NCI-H128 (cell line): Measurements from ENCODE around the gene FBXO27.
"Not testable (repeated sequence)": the region's sequence is repeated elsewhere in the genome, so short reads cannot be mapped to it uniquely, and the experiment has no call there.

Experiments used
- DNase-seq: peaks from one replicate; lab custom pipeline; 2025; ENCODE audit not compliant: unreplicated experiment; lab: John Stamatoyannopoulos, UW

The FBXO27 gene, protein sequence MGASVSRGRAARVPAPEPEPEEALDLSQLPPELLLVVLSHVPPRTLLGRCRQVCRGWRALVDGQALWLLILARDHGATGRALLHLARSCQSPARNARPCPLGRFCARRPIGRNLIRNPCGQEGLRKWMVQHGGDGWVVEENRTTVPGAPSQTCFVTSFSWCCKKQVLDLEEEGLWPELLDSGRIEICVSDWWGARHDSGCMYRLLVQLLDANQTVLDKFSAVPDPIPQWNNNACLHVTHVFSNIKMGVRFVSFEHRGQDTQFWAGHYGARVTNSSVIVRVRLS

GRCh38 chr19:39032063-39032918, at the start of gene FBXO27:
Gene FBXO27 (minus strand): TSS chr19:39032549. CDS start chr19:39032227, 322 bp downstream.
- no peak for DNase-seq

- DNase-seq, result no peak
Measured at GRCh38 chr19:39080431-39080830, 48.1 kb upstream of the FBXO27 start.

DNA sequence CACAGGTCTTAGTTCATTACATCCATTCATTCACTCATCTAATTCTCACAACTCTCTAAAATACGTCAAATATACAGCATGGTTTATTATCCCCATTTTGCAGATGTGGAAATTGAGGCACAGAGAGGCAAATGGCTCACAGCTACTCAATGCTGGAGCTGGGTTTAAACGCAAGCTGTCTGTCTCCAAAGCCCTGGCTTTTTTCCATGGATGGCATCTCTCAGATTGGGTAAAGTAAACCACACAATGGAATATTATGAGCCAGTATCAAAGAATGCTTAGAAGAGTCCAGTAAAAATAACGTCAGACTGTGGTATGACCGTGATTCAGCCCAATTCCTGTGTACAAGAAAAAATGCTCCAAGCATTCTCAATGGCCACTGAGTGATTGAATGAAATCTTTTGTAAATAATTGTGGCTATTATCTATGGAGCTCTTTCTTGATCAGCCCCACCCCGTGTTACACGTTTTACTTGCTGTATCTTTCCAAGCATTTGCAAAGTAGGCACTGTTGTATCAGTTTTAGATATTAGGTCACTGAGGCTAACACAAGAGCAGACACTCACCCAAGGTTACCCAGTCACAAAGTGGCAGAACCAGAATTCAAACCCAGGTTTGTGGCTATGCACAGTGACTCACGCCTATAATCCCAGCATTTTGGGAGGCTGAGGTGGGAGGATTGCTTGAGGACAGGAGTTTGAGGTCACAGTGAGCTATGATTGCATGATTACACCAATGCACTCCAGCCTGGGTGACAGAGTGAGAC, 46.3 kb upstream of the FBXO27 start:
- DNase-seq, result no peak

DNA sequence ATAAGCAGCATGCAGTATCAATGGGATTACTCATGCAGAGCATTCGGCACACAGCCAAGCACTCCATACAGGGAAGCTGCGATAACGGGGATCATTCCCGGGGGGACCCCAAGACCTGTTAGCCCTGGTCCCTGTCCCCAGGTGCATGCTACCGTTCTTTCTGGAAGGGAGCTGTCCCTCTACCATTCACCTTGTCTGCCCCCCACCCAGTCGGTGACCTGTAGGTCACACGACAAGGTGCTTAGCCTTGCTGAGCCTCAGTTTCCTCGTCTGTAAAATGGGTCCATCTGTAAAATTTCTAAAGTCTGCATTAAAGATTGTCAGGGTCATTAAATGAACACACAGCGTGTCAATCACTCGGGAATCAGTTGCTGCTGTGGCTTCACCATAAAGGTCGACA, 45.0 kb upstream of the FBXO27 start:
- no peak for DNase-seq

GRCh38 chr19:39074942-39075341, 42.6 kb upstream of the FBXO27 start:
- no peak for DNase-seq

GRCh38 chr19:39074205-39074692, 41.9 kb upstream of the FBXO27 start:
- no peak for DNase-seq

DNA sequence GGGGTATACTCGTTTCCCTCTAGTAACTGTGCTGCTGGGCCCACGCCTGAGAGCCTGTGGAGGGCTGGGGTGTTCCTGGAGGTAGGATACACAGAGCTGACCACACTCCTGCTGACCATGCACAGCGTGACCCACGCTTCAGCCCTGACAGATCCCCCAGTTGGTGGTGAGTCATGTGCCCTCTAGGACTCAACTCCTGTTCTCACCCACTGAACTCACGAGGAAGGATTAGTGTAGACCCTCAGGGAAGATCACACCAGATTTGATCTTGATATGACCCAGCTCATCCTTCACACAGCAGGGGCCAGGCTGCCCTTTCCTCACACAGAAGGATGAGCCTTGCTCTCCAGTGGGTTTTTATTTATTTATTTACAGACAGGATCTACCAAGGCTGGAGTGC, 38.5 kb upstream of the FBXO27 start:
- no peak for DNase-seq

GRCh38 chr19:39068259-39068658, 35.9 kb upstream of the FBXO27 start:
- DNase-seq, result not testable (repeated sequence)

GRCh38 chr19:39067104-39067503, 34.8 kb upstream of the FBXO27 start:
- no peak for DNase-seq

- DNase-seq, result no peak
Measured at GRCh38 chr19:39065928-39066327, 33.6 kb upstream of the FBXO27 start.

DNA sequence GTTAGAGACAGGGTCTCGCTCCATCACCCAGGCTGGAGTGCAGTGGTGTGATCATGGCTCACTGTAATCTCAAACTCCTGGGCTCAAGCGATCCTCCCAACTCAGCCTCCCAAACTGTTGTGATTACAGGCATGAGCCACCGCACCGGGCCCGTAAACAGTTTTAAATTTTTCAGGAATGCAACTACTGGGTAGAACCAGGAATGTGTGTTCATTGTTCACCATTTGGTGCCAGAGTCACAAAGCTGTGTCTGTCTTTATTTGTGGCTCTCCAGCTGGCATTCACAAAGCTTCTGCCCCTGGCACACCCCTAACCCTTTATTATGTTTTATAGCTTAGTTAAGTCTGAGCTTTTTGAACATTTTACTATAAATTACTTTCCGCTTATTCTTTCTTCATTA, 32.1 kb upstream of the FBXO27 start:
- no peak for DNase-seq

DNA sequence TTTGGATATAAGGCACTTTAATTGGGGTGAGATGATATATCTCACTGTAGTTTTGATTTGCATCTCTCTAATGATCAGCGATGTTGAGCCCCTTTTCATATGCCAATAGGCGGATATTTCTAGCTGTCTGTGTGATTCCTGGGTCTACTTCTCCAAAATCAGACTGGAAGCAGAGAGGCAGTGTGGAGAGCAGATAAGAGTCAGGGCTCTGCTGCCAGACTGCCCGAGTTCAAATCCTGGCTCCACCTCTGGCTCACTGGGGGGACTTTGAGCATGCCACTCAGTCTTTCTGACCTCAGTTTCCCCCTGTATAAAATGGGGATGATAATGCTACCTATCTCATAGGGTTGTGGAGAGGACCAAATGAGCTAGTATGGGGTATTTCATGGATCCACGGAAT, 27.8 kb upstream of the FBXO27 start:
- DNase-seq, result no peak

DNA sequence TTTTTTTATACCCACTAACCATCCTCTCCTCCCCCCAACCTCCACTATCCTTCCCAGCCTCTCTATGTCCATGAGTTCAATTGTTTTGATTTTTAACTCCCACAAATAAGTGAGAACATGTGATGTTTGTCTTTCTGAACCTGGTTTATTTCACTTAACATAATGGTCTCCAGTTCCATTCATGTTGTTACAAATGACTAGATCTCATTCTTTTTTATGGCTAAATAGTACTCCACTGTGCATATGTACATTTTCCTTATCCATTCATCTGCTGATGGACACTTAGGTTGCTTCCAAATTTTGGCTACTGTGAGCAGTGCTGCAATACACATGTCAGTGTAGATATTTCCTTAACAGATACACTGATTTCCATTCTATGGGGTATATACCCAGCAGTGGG, 27.0 kb upstream of the FBXO27 start:
- no peak for DNase-seq

DNA sequence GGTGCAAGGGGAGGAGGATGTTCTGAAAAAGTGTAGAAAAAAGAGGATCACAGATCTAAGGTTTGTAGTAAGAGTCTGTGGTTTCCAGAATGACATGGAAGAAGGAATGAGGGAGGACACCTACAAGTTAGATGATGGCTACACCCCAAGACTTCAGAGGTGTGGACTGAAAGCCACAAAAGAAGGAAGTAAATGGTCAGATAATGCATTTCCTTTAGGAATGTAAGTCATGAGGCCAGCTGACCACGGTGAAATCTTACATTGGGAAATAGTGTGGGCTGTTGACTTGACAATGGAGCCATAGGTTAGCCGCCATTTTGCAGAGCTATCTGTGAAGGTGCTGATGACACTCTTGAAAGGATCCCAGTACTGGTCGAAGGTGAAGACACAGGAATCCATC, 25.3 kb upstream of the FBXO27 start:
- no peak for DNase-seq

- no peak for DNase-seq
Measured at GRCh38 chr19:39054091-39054470, 21.7 kb upstream of the FBXO27 start.

DNA sequence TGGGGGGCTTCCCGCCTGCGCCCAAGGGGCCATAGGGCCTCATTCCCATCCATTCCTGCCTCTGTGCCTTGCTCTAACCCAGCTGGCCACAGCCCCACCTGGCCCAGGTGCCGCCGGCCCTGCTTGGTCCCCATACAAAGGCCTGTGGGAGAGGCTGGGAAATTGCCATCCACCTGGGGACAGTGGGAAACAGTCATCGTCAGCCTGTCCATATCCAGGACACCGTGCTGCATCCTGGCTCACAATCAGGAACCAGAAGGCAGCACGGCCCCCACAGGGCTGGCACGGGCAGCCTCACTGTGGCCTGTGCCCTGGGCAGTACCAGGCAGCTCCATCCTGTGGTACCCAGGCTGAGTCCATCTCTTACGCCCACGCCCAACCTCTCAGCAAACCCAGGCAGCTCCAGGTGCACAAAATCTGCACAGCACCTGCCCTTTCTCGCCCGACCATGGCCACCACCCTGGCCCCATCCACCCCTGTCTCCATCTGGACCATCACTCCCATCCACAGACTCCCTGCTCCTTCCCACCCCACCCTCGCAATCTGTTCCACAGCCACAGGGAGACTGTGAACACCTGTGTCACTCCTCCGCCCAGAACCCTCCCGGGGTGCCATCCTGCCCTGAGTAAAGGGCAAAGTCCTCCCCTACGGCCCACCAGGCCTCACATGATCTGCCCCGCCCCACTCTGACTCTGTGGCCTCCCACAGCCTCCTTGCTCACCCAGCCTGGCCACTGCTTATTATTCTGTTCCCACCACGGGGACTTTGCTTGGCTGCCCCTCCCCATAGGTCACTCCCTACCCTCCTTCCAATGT, 21.1 kb upstream of the FBXO27 start:
- DNase-seq, result no peak

DNA sequence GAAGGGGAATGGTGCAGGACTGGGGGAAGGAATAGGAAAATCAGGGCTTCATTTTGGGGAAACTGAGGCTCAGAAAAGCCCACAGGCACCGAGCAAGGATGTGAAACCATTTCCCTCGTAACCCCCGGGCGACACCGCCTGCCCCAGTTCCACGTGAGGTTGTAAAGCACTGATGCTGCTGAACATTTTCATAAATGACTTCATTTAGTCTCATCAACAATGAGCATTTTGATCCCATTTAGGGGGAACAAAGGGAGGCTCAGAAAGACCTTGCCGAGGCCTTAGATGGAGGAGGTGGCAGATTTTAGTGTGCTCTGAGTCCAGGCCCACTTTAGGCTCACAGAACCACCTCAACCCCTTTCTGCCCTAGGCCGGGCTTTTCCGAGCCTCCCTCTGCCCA, 20.5 kb upstream of the FBXO27 start:
- no peak for DNase-seq

DNA sequence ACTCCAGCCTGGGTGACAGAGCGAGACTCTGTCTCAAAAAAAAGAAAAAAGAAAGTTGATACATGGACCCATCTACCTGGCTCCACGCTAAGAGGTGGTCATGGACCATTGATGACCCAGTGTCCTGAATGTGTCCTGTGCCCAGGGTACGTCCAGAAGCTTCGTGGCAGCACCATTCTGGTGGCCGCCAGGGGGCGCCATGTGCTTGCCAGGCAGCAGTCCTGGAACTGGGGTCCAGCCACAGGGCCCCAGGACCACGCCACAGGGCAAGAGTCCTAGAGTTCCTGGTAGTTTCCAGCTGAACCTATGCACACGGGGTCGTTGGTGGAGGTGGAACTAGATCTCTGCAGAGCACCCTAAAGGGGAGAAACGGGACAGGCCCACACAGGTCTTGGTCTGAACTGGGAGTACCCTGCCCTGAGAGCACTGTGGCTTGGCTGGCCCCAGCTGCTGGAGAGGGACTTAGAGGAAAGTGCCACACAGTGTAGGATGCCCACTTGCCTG, 19.9 kb upstream of the FBXO27 start:
- no peak for DNase-seq

DNA sequence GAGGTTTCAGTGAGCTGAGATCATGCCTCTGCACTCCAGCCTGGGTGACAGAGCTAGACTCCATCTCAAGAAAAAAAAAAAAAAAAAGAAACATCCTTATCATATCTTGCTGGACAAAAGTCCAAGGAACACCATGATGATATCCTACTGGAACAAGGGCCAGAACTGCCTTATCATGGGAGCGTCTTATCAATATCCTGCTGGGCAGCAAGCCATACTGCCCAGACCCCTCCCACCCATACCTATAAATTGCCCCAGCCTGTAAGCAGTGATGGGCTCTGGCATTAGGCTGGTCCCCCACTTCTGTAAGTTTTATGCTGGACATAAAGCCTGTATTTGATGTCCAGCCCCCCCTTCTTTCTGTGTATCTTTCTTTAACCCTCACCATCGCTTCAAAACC, 14.7 kb upstream of the FBXO27 start:
- no peak for DNase-seq

- DNase-seq, result no peak
Measured at GRCh38 chr19:39046037-39046821, 13.9 kb upstream of the FBXO27 start.
